HG02763 (cell line): ENCODE data around the gene PYDC1.
"Not testable (repeated sequence)": the region's sequence is repeated elsewhere in the genome, so short reads cannot be mapped to it uniquely, and the experiment has no call there.

Experiments
- ATAC-seq: cut with Tn5 transposase; IDR thresholded peaks from one replicate; pipeline ENCODE4 v1.9.1; 2021; ENCODE audit warnings: mild to moderate bottlenecking, moderate library complexity; ENCODE audit not compliant: unreplicated experiment

The PYDC1 gene

GRCh38 chr16:31216422-31217135 is at the start of gene PYDC1:
PYDC1 (minus strand) TSS chr16:31217135; CDS start chr16:31217028, 107 bp downstream.
- no peak for ATAC-seq

GRCh38 chr16:31265329-31266245 is 48.7 kb upstream of the PYDC1 start:
- ATAC-seq, result peak; percentile 75

DNA sequence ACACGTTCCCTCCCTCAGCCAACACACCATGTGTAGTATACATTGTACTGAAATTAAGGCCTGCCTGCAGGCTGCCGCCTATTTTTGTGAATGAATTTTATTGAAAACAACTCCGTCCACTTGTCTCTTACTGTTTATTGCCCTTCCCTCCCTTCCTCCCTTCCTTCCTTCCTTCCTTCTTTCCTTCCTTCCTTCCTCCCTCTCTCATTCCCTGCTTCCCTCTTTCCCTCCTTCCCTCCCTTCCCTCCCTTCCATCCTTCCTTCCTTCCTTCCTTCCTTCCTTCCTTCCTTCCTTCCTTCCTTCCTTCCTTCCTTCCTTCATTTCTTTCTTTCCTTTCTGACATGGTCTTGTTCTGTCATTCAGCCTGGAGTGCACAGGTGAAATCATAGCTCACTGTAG is 45.1 kb upstream of the PYDC1 start:
- no peak for ATAC-seq

DNA sequence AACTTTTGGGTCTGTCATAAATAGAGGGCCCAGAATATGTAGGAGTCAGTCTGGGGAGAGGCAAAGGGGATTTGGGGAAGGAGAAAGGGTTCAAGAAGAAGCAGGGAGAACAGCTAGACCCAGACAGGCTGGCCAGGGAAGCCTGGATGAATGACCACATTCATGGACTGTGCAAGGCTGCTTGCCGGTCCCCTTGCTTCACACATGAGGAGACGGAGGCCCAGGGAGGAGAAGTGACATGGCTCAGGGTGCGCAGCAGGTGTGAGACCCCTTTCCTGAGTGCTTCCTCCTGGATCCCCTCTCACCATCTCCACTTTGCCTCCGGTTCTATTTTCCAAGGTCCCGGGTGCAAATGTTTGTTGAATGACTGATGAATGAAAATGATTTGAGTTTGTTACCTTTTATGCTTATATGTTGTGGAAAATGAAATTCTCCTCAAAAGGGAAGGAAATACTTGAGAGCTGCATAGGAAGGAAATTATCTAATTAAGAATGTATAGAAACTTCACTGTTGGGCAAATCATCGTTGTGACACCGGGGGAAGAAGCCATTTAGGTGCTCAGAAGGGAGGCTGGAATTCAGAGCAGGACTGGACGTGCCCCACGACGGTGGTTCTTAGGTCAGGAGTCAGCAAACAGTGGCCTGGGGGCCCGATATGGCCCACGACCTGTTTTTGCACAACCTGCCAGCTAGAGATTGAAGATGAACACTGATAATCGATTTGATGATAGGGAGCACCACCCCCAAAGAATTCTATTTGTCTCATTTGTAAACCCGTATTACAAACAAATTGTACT is 43.4 kb upstream of the PYDC1 start:
- ATAC-seq, result no peak

GRCh38 chr16:31258366-31258765 is 41.4 kb upstream of the PYDC1 start:
- no peak for ATAC-seq

GRCh38 chr16:31256466-31256865 is 39.5 kb upstream of the PYDC1 start:
- no peak for ATAC-seq

- ATAC-seq, result no peak
Observed at GRCh38 chr16:31253642-31254045, 36.7 kb upstream of the PYDC1 start.

DNA sequence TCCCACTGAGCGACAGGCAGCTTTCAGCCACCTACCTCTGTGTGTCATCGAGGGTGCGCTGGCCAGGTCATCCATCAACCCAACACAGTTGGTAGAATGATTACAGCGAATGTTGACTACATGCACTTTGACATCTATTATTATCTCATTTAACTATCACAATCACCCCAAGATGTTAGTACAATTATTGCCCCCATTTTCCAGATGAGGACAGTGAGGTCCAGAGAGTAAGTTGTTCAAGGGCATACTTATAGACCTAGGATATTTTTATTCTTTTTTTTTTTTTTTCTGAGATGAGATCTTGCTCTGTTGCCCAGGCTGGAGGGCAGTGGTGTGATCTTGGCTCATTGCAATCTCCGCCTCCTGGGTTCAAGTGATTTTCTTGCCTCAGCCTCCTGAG is 34.5 kb upstream of the PYDC1 start:
- ATAC-seq, result no peak

DNA sequence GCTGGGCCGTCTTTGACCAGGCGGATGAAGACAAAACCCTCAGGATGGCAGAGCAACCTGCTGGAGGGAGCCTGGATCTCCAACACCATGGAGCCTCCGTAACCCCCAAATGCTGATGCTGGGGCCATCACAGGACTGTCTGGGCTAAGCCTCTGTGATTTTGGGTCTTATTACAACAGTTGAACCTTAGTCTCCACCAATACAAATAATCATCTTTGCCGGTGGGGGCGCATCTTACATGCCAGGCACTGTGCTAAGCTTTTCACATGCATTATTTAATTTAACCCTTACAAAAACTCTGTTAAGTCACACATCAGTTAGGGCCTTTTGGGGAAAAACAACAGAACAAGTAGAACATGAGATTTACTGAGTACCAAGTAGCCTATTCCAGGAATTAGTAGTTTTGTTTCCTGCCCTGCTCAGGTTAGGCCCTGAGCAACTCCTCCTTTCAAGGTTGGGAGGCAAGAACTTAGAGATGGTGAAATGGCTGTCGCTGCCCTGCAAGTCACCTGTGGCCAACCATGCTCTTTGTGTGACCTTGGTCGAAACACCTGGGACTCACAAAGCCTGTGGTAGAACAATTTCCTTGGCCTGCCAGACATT is 33.9 kb upstream of the PYDC1 start:
- ATAC-seq, result no peak

DNA sequence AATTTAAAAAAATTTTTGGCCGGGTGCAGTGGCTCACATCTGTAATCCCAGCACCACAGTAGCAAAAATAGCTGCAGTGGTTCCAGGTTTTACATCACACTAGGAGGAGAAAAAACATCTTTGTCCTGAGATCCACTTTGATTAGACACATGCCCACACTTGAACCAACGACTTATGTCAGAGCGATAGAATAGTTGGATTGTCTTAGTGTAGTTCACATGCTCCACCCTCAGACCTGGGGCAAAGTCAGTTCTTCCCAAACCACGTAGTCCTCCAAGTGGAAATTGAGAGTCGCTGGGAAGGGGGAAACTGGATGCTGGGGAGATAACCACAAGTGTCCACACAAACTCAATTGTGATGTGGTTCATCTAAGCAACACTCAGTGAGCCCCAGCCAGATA is 31.4 kb upstream of the PYDC1 start:
- ATAC-seq, result no peak

DNA sequence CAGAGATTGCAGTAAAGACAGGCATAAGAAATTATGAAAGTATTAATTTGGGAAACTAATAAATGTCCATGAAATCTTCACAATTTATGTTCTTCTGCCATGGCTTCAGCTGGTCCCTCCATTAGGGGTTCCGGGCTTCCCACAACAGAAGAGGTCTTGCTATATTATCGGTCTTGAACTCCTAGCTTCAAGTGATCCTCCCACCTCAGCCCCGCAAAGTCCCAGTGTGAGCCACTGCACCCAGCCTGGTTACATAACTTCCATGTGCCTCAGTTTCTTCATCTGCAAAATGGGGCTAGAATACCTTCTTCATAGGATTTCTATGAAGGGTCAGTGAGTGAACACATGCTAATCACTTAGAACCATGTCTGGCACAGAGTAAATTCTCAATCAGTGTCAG is 29.4 kb upstream of the PYDC1 start:
- no peak for ATAC-seq

- not testable (repeated sequence) for ATAC-seq
Observed at GRCh38 chr16:31245598-31245997, 28.7 kb upstream of the PYDC1 start.

DNA sequence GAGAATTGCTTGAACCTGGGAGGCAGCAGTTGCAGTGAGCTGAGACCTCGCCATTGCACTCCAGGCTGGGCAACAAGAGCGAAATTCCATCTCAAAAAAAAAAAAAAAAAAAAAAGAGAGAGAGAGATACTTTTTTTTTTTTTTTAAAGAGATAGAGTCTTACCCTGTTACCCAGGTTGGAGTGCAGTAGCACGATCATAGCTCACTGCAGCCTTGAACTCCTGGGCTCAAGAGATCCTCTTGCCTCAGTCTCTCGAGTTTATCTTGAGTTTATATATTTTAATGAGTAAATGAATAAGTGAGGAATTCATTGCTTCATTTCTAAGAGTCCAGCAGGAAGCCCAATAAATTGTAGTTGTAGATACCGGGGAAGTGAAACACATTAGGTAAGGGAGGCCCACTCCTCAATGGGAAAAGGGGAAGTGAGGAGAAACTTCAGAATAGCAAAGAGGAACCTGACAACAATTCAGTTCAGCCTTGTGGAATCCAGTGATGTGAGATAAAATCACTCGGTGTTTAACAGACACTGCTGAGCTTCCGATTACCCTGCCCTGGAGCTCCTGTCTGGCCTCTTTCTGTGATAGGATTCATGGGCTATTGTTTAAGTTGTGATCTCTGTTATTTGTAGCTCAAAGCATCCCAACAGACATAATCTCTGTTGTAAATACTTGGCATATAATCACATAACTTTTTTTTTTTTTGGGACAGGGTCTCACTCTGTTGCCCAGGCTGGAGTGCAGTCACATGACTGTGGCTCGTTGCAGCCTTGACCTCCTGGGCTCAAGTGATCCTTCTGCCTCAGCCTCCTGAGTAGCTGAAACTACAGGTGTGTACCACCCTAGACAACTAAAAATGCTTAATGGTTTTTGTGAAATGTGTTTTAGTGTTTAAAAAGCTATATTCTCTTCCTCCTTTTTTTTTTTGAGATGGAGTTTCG is 27.1 kb upstream of the PYDC1 start:
- ATAC-seq, result no peak

GRCh38 chr16:31242206-31242605 is 25.3 kb upstream of the PYDC1 start:
- no peak for ATAC-seq

DNA sequence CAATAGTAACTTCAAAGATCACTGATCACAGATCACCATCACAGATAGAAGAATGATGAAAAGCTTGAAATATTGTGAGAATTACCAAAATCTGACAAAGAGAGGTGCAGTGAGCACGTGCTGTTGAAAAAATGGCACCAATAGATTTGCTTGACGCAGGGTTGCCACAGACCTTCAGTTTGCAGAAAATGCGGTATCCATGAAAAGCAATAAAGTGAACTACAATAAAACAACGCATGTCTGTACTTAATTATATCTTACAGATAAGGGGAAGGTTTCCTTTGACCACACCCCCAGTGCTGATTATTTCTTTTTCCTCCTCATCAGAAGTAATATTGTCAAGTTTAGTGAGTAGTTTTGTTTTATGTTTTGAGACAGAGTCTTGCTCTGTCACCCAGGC is 21.1 kb upstream of the PYDC1 start:
- no peak for ATAC-seq

DNA sequence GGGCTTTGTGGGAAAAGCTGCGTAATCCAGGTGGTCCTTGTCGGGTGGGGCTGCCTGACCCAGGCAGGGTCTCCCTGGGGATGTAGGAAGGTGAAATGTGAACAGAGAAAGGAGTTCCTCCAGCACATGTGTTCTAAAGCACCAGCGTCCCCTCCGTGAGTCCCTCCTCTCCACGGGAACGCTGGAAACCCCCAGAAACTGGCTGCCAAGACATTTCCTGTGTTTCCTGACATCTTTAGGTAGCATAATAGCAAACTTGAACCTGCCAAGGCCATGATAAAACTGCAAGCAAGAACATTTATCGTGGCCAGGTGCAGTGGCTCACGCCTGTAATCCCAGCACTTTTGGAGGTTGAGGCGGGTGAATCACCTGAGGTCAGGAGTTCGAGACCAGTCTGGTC is 12.6 kb upstream of the PYDC1 start:
- ATAC-seq, result no peak

DNA sequence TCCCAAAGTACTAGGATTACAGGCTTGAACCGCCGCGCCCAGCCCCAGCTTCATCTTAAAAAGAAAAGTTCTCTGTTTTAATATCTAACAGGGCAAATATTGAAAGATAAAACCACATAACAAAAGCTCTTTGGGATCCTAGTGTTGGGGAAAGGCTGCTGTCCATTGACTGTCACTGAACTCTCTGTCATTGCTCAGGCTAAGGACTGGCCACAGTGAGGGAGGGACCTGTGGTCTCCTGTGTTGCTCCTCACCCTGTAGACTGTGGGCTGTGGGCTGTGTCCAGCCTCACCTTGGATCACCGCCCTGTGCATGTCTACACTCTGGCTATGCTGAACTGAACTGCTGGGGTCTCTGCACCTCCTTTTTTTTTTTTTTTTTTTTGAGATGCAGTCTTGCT is 11.3 kb upstream of the PYDC1 start:
- ATAC-seq, result no peak

GRCh38 chr16:31225193-31225592 is 8.3 kb upstream of the PYDC1 start:
- no peak for ATAC-seq

DNA sequence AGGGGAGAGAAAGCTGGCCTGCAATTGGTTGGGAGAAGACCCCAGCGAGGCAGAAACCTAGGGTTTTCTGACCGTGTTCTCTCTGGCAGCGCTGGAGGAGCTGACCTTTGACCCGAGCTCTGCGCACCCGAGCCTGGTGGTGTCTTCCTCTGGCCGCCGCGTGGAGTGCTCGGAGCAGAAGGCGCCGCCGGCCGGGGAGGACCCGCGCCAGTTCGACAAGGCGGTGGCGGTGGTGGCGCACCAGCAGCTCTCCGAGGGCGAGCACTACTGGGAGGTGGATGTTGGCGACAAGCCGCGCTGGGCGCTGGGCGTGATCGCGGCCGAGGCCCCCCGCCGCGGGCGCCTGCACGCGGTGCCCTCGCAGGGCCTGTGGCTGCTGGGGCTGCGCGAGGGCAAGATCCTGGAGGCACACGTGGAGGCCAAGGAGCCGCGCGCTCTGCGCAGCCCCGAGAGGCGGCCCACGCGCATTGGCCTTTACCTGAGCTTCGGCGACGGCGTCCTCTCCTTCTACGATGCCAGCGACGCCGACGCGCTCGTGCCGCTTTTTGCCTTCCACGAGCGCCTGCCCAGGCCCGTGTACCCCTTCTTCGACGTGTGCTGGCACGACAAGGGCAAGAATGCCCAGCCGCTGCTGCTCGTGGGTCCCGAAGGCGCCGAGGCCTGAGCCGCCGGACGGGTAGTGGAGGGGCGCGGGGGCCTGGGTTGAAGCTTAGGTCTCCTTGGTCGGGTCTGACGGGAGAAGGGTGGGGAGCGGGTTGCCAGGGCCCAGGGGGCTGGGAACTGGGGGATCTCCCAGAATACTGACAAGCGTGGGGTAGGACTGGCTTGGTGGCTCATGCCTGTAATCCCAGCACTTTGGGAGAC is 7.4 kb upstream of the PYDC1 start:
- ATAC-seq, result no peak
